Kidney epithelial cell (primary cell): ENCODE measurements around the gene GPRIN2. TPM values are rescaled to one million over a fixed set of nuclear protein-coding genes. Genes with fewer than 3 reads are reported as not detected.

Experiments used
- DNase-seq: peaks from one replicate; pipeline ENCODE4 v3.0.0-alpha.2; 2010; ENCODE audit warnings: low read depth
- H3K27me3 ChIP-seq: 2 replicates; pipeline ENCODE4 v1.6.0; 2011; ENCODE audit warnings: low read length; ENCODE audit not compliant: control insufficient read depth, insufficient read depth
- H3K36me3 ChIP-seq: 2 replicates; pipeline ENCODE4 v1.5.1; 2011; ENCODE audit warnings: low read length; ENCODE audit not compliant: control insufficient read depth, insufficient read depth
- H3K4me3 ChIP-seq: 2 replicates; pipeline ENCODE4 v1.5.1; 2011; ENCODE audit warnings: low read depth, mild to moderate bottlenecking, control low read depth, low read length
- CTCF ChIP-seq: IDR thresholded peaks from 2 replicates; pipeline ENCODE4 v1.5.1; 2011; ENCODE audit warnings: mild to moderate bottlenecking, moderate library complexity, low read length, control low read depth, inconsistent platforms; ENCODE audit not compliant: insufficient read depth, poor library complexity, severe bottlenecking
- total RNA-seq: library from RNA; depleted of rRNA; stranded (reverse); fragments of >200 nt; gene quantifications from 2 replicates; pipeline ENCODE4 v1.2.3, GENCODE V29; 2015

The GPRIN2 gene
- total RNA-seq, 1 donor from 2014 or later: 9.2 TPM

GRCh38 chr10:46524472-46525176 lies 31.8 kb downstream of the GPRIN2 start:
- Histone ChIP-seq H3K27me3 (no peaks in the 10 kb centered on the region), H3K4me3 (no peak overlapping the region), H3K36me3 (no peaks in the 10 kb centered on the region)
- TF ChIP-seq CTCF: no peak
- no peak for DNase-seq

- DNase-seq: no peak
- H3K27me3 ChIP-seq: no peaks in the 10 kb centered on the region
- TF ChIP-seq CTCF: no peak
- H3K4me3 ChIP-seq: no peak overlapping the region
- no peaks in the 10 kb centered on the region for H3K36me3 ChIP-seq
These were observed 32.4 kb downstream of the GPRIN2 start for GRCh38 chr10:46523962-46524471.

GRCh38 chr10:46523119-46523961 lies 33.1 kb downstream of the GPRIN2 start:
- TF ChIP-seq CTCF: no peak
- Histone ChIP-seq H3K4me3 (no peak overlapping the region), H3K36me3 (no peaks in the 10 kb centered on the region), H3K27me3 (no peaks in the 10 kb centered on the region)
- no peak for DNase-seq

GRCh38 chr10:46522295-46523118 lies 34.0 kb downstream of the GPRIN2 start:
- Histone ChIP-seq H3K36me3 (no peaks in the 10 kb centered on the region), H3K27me3 (no peaks in the 10 kb centered on the region), H3K4me3 (no peak overlapping the region)
- TF ChIP-seq CTCF: no peak
- DNase-seq: no peak

- H3K36me3 ChIP-seq: no peaks in the 10 kb centered on the region
These were observed 35.5 kb downstream of the GPRIN2 start for GRCh38 chr10:46520941-46521340.

More at GRCh38 chr10:46520941-46521340, 35.5 kb downstream of the GPRIN2 start:
- no peak overlapping the region for H3K4me3 ChIP-seq
- TF ChIP-seq CTCF: no peak
- no peak for DNase-seq
- no peaks in the 10 kb centered on the region for H3K27me3 ChIP-seq
